ENCODE results near the gene PCDHB9.

DNA sequence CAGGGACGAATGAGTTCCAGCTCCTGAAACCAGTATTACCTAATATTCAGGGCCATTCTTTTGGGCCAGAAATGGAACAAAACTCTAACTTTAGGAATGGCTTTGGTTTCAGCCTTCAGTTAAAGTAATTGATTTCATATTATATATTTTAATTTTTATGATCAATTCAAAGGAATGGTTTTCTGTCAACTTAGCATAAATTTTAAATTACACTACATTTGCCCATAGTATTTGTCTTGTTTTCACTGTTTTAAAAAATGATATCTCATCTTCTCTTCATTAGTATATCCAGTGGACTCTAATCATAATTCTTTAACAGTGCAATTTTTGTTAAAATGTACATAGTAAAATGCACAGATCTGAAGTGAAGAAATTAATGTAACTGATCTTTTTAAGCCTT lies 6.6 kb upstream of the PCDHB9 start:
- TF ChIP-seq, protein P1, sequence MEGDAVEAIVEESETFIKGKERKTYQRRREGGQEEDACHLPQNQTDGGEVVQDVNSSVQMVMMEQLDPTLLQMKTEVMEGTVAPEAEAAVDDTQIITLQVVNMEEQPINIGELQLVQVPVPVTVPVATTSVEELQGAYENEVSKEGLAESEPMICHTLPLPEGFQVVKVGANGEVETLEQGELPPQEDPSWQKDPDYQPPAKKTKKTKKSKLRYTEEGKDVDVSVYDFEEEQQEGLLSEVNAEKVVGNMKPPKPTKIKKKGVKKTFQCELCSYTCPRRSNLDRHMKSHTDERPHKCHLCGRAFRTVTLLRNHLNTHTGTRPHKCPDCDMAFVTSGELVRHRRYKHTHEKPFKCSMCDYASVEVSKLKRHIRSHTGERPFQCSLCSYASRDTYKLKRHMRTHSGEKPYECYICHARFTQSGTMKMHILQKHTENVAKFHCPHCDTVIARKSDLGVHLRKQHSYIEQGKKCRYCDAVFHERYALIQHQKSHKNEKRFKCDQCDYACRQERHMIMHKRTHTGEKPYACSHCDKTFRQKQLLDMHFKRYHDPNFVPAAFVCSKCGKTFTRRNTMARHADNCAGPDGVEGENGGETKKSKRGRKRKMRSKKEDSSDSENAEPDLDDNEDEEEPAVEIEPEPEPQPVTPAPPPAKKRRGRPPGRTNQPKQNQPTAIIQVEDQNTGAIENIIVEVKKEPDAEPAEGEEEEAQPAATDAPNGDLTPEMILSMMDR (conservative IDR thresholded peaks at IDR 0.05; ENCODE audit: low read depth, low read length), result no peak
- TF ChIP-seq EZH2phosphoT487 (IDR thresholded peaks at IDR 0.05; ENCODE audit: borderline replicate concordance, low read length) (no peak), EZH2 (IDR thresholded peaks at IDR 0.05; ENCODE audit: low read length, unreplicated experiment) (no peak)

Measured in PC-3 (cell line).